Measurements from ENCODE around the gene SYT12. TPM values are rescaled to one million over a fixed set of nuclear protein-coding genes. Genes with fewer than 3 reads are reported as not detected.

The SYT12 gene
- total RNA-seq, 4 donors from 2014 or later: 0.33 to 0.64 TPM; not detected in 2

DNA sequence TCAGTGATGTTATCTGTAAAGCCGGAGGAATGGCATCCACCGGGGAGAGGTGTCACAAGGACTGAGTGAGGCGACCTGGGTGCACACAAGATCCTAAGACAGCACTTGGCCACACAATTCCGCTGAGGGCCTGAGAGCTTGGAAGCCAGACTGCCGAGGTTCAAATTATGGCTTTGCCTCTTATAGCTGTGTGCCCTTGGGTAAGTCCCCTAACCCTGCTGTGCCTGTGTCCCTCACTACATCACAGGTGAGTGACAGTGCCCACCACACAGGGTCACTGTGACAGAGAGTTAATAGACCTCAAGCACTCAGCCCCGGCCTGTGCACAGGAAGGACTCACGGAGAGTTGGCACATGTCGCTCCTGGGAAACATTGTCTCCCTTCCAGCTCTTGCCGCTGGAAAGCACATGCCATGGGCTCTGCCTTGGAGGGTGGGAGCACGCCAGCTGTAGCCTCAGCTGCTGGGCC, 34.3 kb downstream of the SYT12 start:
- TF ChIP-seq, protein P1, sequence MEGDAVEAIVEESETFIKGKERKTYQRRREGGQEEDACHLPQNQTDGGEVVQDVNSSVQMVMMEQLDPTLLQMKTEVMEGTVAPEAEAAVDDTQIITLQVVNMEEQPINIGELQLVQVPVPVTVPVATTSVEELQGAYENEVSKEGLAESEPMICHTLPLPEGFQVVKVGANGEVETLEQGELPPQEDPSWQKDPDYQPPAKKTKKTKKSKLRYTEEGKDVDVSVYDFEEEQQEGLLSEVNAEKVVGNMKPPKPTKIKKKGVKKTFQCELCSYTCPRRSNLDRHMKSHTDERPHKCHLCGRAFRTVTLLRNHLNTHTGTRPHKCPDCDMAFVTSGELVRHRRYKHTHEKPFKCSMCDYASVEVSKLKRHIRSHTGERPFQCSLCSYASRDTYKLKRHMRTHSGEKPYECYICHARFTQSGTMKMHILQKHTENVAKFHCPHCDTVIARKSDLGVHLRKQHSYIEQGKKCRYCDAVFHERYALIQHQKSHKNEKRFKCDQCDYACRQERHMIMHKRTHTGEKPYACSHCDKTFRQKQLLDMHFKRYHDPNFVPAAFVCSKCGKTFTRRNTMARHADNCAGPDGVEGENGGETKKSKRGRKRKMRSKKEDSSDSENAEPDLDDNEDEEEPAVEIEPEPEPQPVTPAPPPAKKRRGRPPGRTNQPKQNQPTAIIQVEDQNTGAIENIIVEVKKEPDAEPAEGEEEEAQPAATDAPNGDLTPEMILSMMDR (IDR thresholded peaks at IDR 0.05 in 4 of 5, conservative IDR thresholded peaks at IDR 0.05 in 1 of 5): no peak
- no peak for TF ChIP-seq POLR2A (IDR thresholded peaks at IDR 0.05)
- H3K4me1 ChIP-seq: peaks cover 14 to 28% of the 10 kb centered on the region in 2 donors
- no peaks in the 10 kb centered on the region for H3K9me3 ChIP-seq
- intact Hi-C loops (cut with DNase I; ENCODE audit: low total_unique reads): no loop called here
- in situ Hi-C loops (cut with MboI; ENCODE audit: low sequenced_read_pairs in 4 of 4): no loop called here
- H3K27me3 ChIP-seq: no peaks in the 10 kb centered on the region
- no peaks in the 10 kb centered on the region for H3K36me3 ChIP-seq
- ATAC-seq: peak; percentile 11 to 15
- no peak for DNase-seq
- H3K4me3 ChIP-seq: peak overlapping the region; percentile 40 to 59 (median 52)
- H3K27ac ChIP-seq: peak overlapping the region in 3 of 4 donors; percentile 59 to 90 (median 86)

DNA sequence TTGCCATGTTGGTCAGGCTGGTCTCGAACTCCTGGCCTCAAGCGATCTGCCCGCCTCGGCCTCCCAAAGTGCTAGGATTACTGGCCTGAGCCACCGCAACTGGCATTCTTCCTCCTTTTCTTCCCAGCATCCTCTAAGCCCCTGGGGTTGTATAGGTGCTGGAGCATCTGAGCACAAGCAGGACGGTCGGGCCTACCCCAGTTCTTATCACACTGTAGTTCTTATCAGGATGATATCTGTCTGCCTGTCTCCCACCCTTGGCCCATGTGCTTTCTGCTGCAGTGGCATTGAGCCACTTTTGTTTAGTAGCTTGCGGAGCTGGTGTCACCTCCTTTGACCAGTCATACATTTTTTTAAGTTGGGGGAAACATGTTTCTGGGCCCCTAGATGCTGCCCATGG, 35.6 kb downstream of the SYT12 start:
- DNase-seq: no peak
- intact Hi-C loops (cut with DNase I; ENCODE audit: low total_unique reads): no loop called here
- no peak for ATAC-seq
- Histone ChIP-seq H3K27me3 (no peaks in the 10 kb centered on the region), H3K9me3 (no peaks in the 10 kb centered on the region), H3K4me3 (no peak overlapping the region), H3K27ac (peak overlapping the region in 1 of 4 donors; percentile 90), H3K36me3 (no peaks in the 10 kb centered on the region), H3K4me1 (peaks cover 14 to 28% of the 10 kb centered on the region in 2 donors)
- TF ChIP-seq, protein P1 (IDR thresholded peaks at IDR 0.05 in 4 of 5, conservative IDR thresholded peaks at IDR 0.05 in 1 of 5): no peak
- TF ChIP-seq POLR2A (IDR thresholded peaks at IDR 0.05): no peak
- in situ Hi-C loops (cut with MboI; ENCODE audit: low sequenced_read_pairs in 4 of 4): no loop called here

DNA sequence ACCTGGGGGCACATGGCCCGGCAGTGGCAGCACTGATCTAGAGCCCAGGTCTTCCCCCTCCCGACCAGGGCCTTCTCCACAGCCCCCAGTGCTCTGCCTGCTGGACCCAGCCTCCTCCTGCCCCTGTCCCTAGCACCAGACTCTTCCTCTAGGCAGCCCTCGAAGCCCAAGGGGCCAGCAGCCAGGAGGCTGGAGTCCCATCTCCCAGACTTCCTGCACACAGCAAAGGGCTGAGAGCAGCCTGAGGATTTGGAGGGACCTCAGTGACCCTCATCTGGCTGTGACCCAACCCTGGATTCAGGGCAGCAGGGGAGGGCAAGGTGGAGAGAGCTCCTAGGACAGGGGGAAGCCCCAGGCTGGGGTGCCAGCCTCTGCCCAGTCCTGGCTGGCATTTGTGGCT, 36.7 kb downstream of the SYT12 start:
- DNase-seq (no peak), ATAC-seq (no peak)
- Histone ChIP-seq H3K4me3 (no peak overlapping the region), H3K36me3 (no peaks in the 10 kb centered on the region), H3K27ac (peak overlapping the region in 1 of 4 donors; percentile 17), H3K4me1 (peaks cover 14 to 23% of the 10 kb centered on the region in 2 donors), H3K9me3 (no peaks in the 10 kb centered on the region), H3K27me3 (no peaks in the 10 kb centered on the region)
- TF ChIP-seq POLR2A (IDR thresholded peaks at IDR 0.05): no peak
- TF ChIP-seq, protein P1 (IDR thresholded peaks at IDR 0.05 in 4 of 5, conservative IDR thresholded peaks at IDR 0.05 in 1 of 5): no peak
- in situ Hi-C loops (cut with MboI; ENCODE audit: low sequenced_read_pairs in 4 of 4) (no loop called here), intact Hi-C loops (cut with DNase I; ENCODE audit: low total_unique reads) (no loop called here)

DNA sequence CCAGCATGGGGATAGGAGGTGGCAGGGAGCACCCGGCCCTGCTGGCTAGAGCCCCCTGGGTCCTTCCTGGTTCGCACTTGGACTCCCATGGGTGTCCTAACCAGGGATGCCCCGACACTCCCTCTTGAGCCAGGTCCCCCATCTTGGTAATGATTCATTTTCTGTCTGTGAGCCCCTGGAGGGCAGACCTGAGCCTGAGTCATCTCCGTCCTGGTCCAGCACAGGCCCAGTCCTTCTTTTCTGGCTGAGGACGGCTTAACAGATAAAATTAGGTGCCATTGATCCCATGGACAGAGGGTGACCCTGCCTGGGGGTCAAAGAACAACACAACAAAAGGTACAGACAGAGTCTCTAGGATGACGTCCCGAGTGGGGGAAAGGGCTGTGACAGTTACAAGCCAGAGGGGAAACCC, 37.2 kb downstream of the SYT12 start:
- intact Hi-C loops (cut with DNase I; ENCODE audit: low total_unique reads): no loop called here
- Histone ChIP-seq H3K4me3 (no peak overlapping the region), H3K4me1 (peaks cover 13 to 23% of the 10 kb centered on the region in 2 donors), H3K27me3 (no peaks in the 10 kb centered on the region), H3K9me3 (no peaks in the 10 kb centered on the region), H3K36me3 (no peaks in the 10 kb centered on the region), H3K27ac (peak overlapping the region in 1 of 4 donors; percentile 17)
- in situ Hi-C loops (cut with MboI; ENCODE audit: low sequenced_read_pairs in 4 of 4): no loop called here
- no peak for DNase-seq
- ATAC-seq: no peak
- TF ChIP-seq POLR2A (IDR thresholded peaks at IDR 0.05): no peak
- TF ChIP-seq, protein P1 (IDR thresholded peaks at IDR 0.05 in 4 of 5, conservative IDR thresholded peaks at IDR 0.05 in 1 of 5): no peak
